Endothelial cell of umbilical vein (primary cell): ENCODE data around the gene SCARF1. TPM values are rescaled to one million over a fixed set of nuclear protein-coding genes. Genes with fewer than 3 reads are reported as not detected.
"Not testable (repeated sequence)": the region's sequence is repeated elsewhere in the genome, so short reads cannot be mapped to it uniquely, and the experiment has no call there.

Experiments used
- BruUV-seq: library from RNA; stranded (reverse); fragments of 400-500 nt; replicated peaks from 2 replicates; lab custom pipeline; 2021; lab: Mats Ljungman, UMichigan
- CTCF ChIA-PET: fragments of 300-600, 350-600 bp; sonication (Branson Sonifier 250); formaldehyde crosslinking; loops from one replicate; lab custom pipeline; 2021; ENCODE audit warnings: antibody characterized with exemption, inconsistent platforms; lab: Charles Lee
- POLR2A ChIA-PET: fragments of 300-600, 350-600 bp; sonication (Branson Sonifier 250); formaldehyde crosslinking; loops from one replicate; lab custom pipeline; 2021; ENCODE audit warnings: antibody characterized with exemption, inconsistent platforms; lab: Charles Lee
- DNase-seq: peaks from one replicate; pipeline ENCODE4 v3.0.0-alpha.2; 2011; ENCODE audit warnings: low read depth, low spot score
- FAIRE-seq: peaks from 2 replicates; lab custom pipeline; 2011; peaks lifted over from hg19 to GRCh38; lab: Jason Lieb, UNC
- H2AFZ ChIP-seq: 2 replicates; pipeline ENCODE4 v1.6.0; 2012; ENCODE audit warnings: low read depth, low read length, control low read depth, inconsistent platforms
- H3K27ac ChIP-seq: 2 replicates; pipeline ENCODE4 v1.5.1; 2011; ENCODE audit warnings: low read depth, mild to moderate bottlenecking, control low read depth, low read length, moderate library complexity; ENCODE audit not compliant: insufficient read depth
- H3K27me3 ChIP-seq, 2 experiments: 2 replicates each; pipeline versions ENCODE4 v1.6.0 to v1.6.1; 2011; ENCODE audit warnings: low read length in 2 of 2, mixed read lengths in 1 of 2; ENCODE audit not compliant: control insufficient read depth in 2 of 2, insufficient read depth in 2 of 2
- H3K36me3 ChIP-seq, 2 experiments: 2 replicates in 1 of 2; 3 replicates in 1 of 2; pipeline ENCODE4 v1.5.1; 2011; ENCODE audit warnings: low read length in 2 of 2, mild to moderate bottlenecking in 1 of 2, moderate library complexity in 1 of 2; ENCODE audit not compliant: control insufficient read depth in 2 of 2, insufficient read depth in 2 of 2; ENCODE audit errors: extremely low read depth in 1 of 2
- H3K4me1 ChIP-seq: 3 replicates; pipeline ENCODE4 v1.5.1; 2011; ENCODE audit warnings: mild to moderate bottlenecking, low read length; ENCODE audit not compliant: control insufficient read depth, insufficient read depth; ENCODE audit errors: extremely low read depth
- H3K4me2 ChIP-seq: 2 replicates; pipeline ENCODE4 v1.6.1; 2011; ENCODE audit warnings: low read length, control low read depth, mixed read lengths; ENCODE audit not compliant: insufficient read depth
- H3K4me3 ChIP-seq, 3 experiments: fragments of 200-600 bp in 1 of 3; sonication (generic), shearing (Covaris generic) in 1 of 3; replicated peaks in 1 of 3; 2 replicates each; pipeline ENCODE4 v1.5.1; 2011 to 2016; ENCODE audit warnings: control low read depth in 3 of 3, low read length in 3 of 3, mild to moderate bottlenecking in 2 of 3, inconsistent platforms in 1 of 3, low read depth in 1 of 3, moderate library complexity in 1 of 3; ENCODE audit not compliant: insufficient read depth in 1 of 3
- H3K79me2 ChIP-seq: 2 replicates; pipeline ENCODE4 v1.6.0; 2012; ENCODE audit warnings: low read length, inconsistent platforms; ENCODE audit not compliant: control insufficient read depth, insufficient read depth
- H3K9ac ChIP-seq: replicated peaks from 2 replicates; pipeline ENCODE3; 2011; ENCODE audit warnings: low read length, control low read depth; ENCODE audit not compliant: insufficient read depth; ENCODE audit errors: extremely low read depth
- H3K9me1 ChIP-seq: replicated peaks from 3 replicates; pipeline ENCODE4 v1.6.0; 2011; ENCODE audit warnings: mild to moderate bottlenecking, low read length; ENCODE audit not compliant: control insufficient read depth, insufficient read depth; ENCODE audit errors: extremely low read depth
- H3K9me3 ChIP-seq: replicated peaks from 2 replicates; pipeline ENCODE4 v1.5.1; 2012; ENCODE audit warnings: low read length, inconsistent platforms; ENCODE audit not compliant: control insufficient read depth, insufficient read depth
- H4K20me1 ChIP-seq: replicated peaks from 2 replicates; pipeline ENCODE3; 2011; ENCODE audit warnings: mild to moderate bottlenecking, low read length; ENCODE audit not compliant: control insufficient read depth, insufficient read depth; ENCODE audit errors: extremely low read depth
- EZH2 ChIP-seq: IDR thresholded peaks from 2 replicates; pipeline ENCODE4 v1.6.1; 2012; ENCODE audit warnings: borderline replicate concordance, low read depth, mild to moderate bottlenecking, moderate library complexity, low read length, inconsistent platforms; ENCODE audit not compliant: severe bottlenecking
- FOS ChIP-seq: IDR thresholded peaks from 2 replicates; pipeline ENCODE4 v1.6.1; 2011; ENCODE audit warnings: mild to moderate bottlenecking, low read length, moderate library complexity, borderline replicate concordance; ENCODE audit not compliant: insufficient read depth
- GATA2 ChIP-seq: IDR thresholded peaks from 2 replicates; pipeline ENCODE4 v1.7.0; 2011; ENCODE audit warnings: low read depth, mild to moderate bottlenecking, moderate library complexity, mixed read lengths, low read length; ENCODE audit not compliant: insufficient read length, insufficient read depth
- dilution Hi-C: fragments of 300-500 bp; cut with MboI; formaldehyde crosslinking; loops from one replicate; pipeline ENCODE4 v1.15.0; 2019; ENCODE audit warnings: low sequenced_read_pairs; ENCODE audit not compliant: extremely low pct_ligation_motif_present
- intact Hi-C: fragments of 100-400 bp; cut with micrococcal nuclease; formaldehyde crosslinking; loops from one replicate; pipeline ENCODE4 v1.10.0; 2022
- polyA plus RNA-seq, 4 experiments: library from polyadenylated mRNA; depleted of rRNA in 3 of 4; stranded (reverse) in 3 of 4; unstranded in 1 of 4; fragments of >200 nt; gene quantifications; 2 replicates each; pipeline versions ENCODE4 v1.2.1 to v1.2.3, GENCODE V29; 2011 to 2012; ENCODE audit warnings: missing spikeins in 1 of 4
- total RNA-seq: library from RNA; stranded (reverse); gene quantifications from 2 replicates; pipeline ENCODE4 v1.2.3, GENCODE V29; 2021

SCARF1 gene
- total and polyA plus RNA-seq, 2 donors (not counting 3 experiments of a cell fraction or from before 2014, with no cell fraction given) = 52.8 to 93.7 TPM

GRCh38 chr17:1652794-1653193, 7.3 kb upstream of the SCARF1 start:
- not testable (repeated sequence) for H3K9me3 ChIP-seq, H3K79me2 ChIP-seq

GRCh38 chr17:1651559-1651844, 6.0 kb upstream of the SCARF1 start:
- no peak overlapping the region for H3K4me3 ChIP-seq
- no peak overlapping the region for H3K9ac ChIP-seq
- H3K9me3 ChIP-seq = no peaks in the 10 kb centered on the region
- DNase-seq = no peak
- intact Hi-C loops = no loop called here
- no peak overlapping the region for H3K4me2 ChIP-seq
- peaks cover 34 to 44% of the 10 kb centered on the region in 2 experiments for H3K36me3 ChIP-seq
- no peaks in the 10 kb centered on the region for H3K27me3 ChIP-seq
- H3K9me1 ChIP-seq = no peaks in the 10 kb centered on the region
- ChIA-PET POLR2A (interaction anchor here (0.6 kb wide), 1 partner anchor 171 kb away, joined by 6 read pairs; no protein-coding TSS in a partner anchor), CTCF (interaction anchor here (1.3 to 1.4 kb wide), 3 partner anchors 17 to 392 kb away, joined by 3 to 5 read pairs (median 4); no protein-coding TSS in a partner anchor)
- peaks cover 19% of the 10 kb centered on the region for H3K4me1 ChIP-seq
- no peaks in the 10 kb centered on the region for H4K20me1 ChIP-seq
- no TSS peak for BruUV-seq
- no peak for FAIRE-seq
- dilution Hi-C loops = no loop called here
- H2AFZ ChIP-seq = no peak overlapping the region
- TF ChIP-seq EZH2 = no peak
- TF ChIP-seq GATA2 = no peak
- no peak for TF ChIP-seq FOS
- H3K27ac ChIP-seq = no peak overlapping the region
- H3K79me2 ChIP-seq = no peaks in the 10 kb centered on the region

More at GRCh38 chr17:1652794-1653193, 7.3 kb upstream of the SCARF1 start:
- H3K4me3 ChIP-seq, intact Hi-C loops, BruUV-seq, dilution Hi-C loops, FAIRE-seq, H3K27ac ChIP-seq, DNase-seq, H3K9ac ChIP-seq, H3K27me3 ChIP-seq, H3K9me1 ChIP-seq, H4K20me1 ChIP-seq, H2AFZ ChIP-seq, H3K4me2 ChIP-seq, POLR2A ChIA-PET: not testable (repeated sequence)
- Histone ChIP-seq H3K4me1 (peaks cover 15% of the 10 kb centered on the region), H3K36me3 (peaks cover 38 to 48% of the 10 kb centered on the region in 2 experiments)
- CTCF ChIA-PET = interaction anchor here (0.7 to 1.4 kb wide), 4 partner anchors 13 to 78 kb away, joined by 3 to 5 read pairs (median 4); no protein-coding TSS in a partner anchor
